Measurements from ENCODE around the gene LTBP1.

- TF ChIP-seq, protein P1, sequence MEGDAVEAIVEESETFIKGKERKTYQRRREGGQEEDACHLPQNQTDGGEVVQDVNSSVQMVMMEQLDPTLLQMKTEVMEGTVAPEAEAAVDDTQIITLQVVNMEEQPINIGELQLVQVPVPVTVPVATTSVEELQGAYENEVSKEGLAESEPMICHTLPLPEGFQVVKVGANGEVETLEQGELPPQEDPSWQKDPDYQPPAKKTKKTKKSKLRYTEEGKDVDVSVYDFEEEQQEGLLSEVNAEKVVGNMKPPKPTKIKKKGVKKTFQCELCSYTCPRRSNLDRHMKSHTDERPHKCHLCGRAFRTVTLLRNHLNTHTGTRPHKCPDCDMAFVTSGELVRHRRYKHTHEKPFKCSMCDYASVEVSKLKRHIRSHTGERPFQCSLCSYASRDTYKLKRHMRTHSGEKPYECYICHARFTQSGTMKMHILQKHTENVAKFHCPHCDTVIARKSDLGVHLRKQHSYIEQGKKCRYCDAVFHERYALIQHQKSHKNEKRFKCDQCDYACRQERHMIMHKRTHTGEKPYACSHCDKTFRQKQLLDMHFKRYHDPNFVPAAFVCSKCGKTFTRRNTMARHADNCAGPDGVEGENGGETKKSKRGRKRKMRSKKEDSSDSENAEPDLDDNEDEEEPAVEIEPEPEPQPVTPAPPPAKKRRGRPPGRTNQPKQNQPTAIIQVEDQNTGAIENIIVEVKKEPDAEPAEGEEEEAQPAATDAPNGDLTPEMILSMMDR (IDR thresholded peaks at IDR 0.05) = no peak
- TF ChIP-seq POLR2A (IDR thresholded peaks at IDR 0.05) = no peak
Measured at GRCh38 chr2:33060405-33060804, 113.7 kb downstream of the LTBP1 start.

Data from adrenal gland (tissue), 5 donors.